Sigmoid colon (tissue), 7 donors: ENCODE results near the gene ALPP. TPM values are rescaled to one million over a fixed set of nuclear protein-coding genes. Genes with fewer than 3 reads are reported as not detected.
"Not testable (repeated sequence)": the region's sequence is repeated elsewhere in the genome, so short reads cannot be mapped to it uniquely, and the experiment has no call there.

ENCODE experiments used
- DNase-seq: peaks from one replicate; pipeline ENCODE4 v3.0.0-alpha.2; 2019
- H3K27ac ChIP-seq, 4 donors: fragments of 200-600 bp; sonication (generic); one replicate each; pipeline ENCODE4 v1.5.1; 2016 to 2019; ENCODE audit warnings: mild to moderate bottlenecking in 1 of 4
- H3K27me3 ChIP-seq, 3 donors: fragments of 200-600 bp; sonication (generic); one replicate each; pipeline ENCODE4 v1.5.1; 2019; ENCODE audit warnings: mild to moderate bottlenecking in 1 of 3
- H3K36me3 ChIP-seq, 4 donors: fragments of 200-600 bp; sonication (generic); one replicate each; pipeline ENCODE4 v1.5.1; 2016 to 2019
- H3K4me1 ChIP-seq, 4 donors: fragments of 200-600 bp; sonication (generic); one replicate each; pipeline ENCODE4 v1.5.1; 2017 to 2019
- H3K4me3 ChIP-seq, 4 donors: fragments of 200-600 bp; sonication (generic); one replicate each; pipeline ENCODE4 v1.5.1; 2017 to 2019; ENCODE audit warnings: mild to moderate bottlenecking in 2 of 4, moderate library complexity in 1 of 4
- H3K9me3 ChIP-seq, 4 donors: fragments of 200-600 bp in 3 of 4; sonication (generic) in 3 of 4; one replicate each; pipeline versions ENCODE4 v1.5.1 to v1.6.1; 2013 to 2019
- CTCF ChIP-seq, 4 experiments: fragments of 450-650 bp in 3 of 4; fragments of 200-600 bp in 1 of 4; IDR thresholded peaks; one replicate each; pipeline ENCODE4 v1.5.1; 2016 to 2019; ENCODE audit warnings: antibody characterized with exemption in 4 of 4, mild to moderate bottlenecking in 3 of 4, moderate library complexity in 2 of 4
- EP300 ChIP-seq, 4 donors: sonication (generic); formaldehyde crosslinking; IDR thresholded peaks; one replicate each; pipeline ENCODE4 v1.6.1; 2017; ENCODE audit warnings: antibody characterized with exemption in 4 of 4
- POLR2A ChIP-seq, 2 donors: fragments of 450-650 bp; IDR thresholded peaks; one replicate each; pipeline ENCODE4 v1.6.1; 2016; ENCODE audit warnings: antibody characterized with exemption in 2 of 2, mild to moderate bottlenecking in 2 of 2, moderate library complexity in 2 of 2
- POLR2AphosphoS5 ChIP-seq, 4 donors: sonication (generic); formaldehyde crosslinking; IDR thresholded peaks; one replicate each; pipeline ENCODE4 v1.6.1; 2017; ENCODE audit warnings: antibody characterized with exemption in 4 of 4
- WGBS, 2 donors: extraction: QIAGEN DNeasy Blood & Tissue Kit; methylation state at CpG; one replicate each; pipeline ENCODE4 v1.1.7; 2013; 5-methylcytosine and 5-hydroxymethylcytosine counted together
- intact Hi-C: fragments of 100-400 bp; cut with DNase I; formaldehyde crosslinking; loops from one replicate; pipeline ENCODE4 v1.15.1; 2023
- polyA plus RNA-seq, 3 donors: library from polyadenylated mRNA; stranded (reverse); fragments of 200-250 nt; gene quantifications; one replicate each; pipeline ENCODE4 v1.2.3, GENCODE V29; 2013
- total RNA-seq, 4 donors: library from RNA; depleted of rRNA; stranded (reverse); fragments of >200 nt; gene quantifications; one replicate each; pipeline ENCODE4 v1.1.0, GENCODE V29; 2016
- donor health status: healthy with polysubstance abuse.
- donor health status: Bipolar disorder and iron deficiency.
- donor health status: healthy.

ALPP gene
- total and polyA plus RNA-seq, 7 donors, result 0.03 TPM; not detected in 6

GRCh38 chr2:232406556-232407310, 28.2 kb downstream of the ALPP start, which contains the start of gene ALPG:
Gene ALPG (plus strand): TSS chr2:232406844. CDS start chr2:232406895, 51 bp downstream.
- intact Hi-C loops, result no loop called here
- H3K27ac ChIP-seq, result no peak within 1 kb of the TSS
- no peaks in the 10 kb centered on the region for H3K36me3 ChIP-seq
- H3K4me3 ChIP-seq, result no peak within 1 kb of the TSS
- DNase-seq, result peak; percentile 57
- H3K9me3 ChIP-seq, result no peaks in the 10 kb centered on the region
- H3K4me1 ChIP-seq, result no peaks in the 10 kb centered on the region
- 87 to 92% methylated on average over 17 of the region's 17 CpGs for WGBS, 2 donors
- peaks cover 0 to 13% (median 0%) of the 10 kb centered on the region in 3 donors for H3K27me3 ChIP-seq
- TF ChIP-seq POLR2A (IDR thresholded peaks at IDR 0.05) (no peak), POLR2AphosphoS5 (IDR thresholded peaks at IDR 0.05) (no peak), CTCF (IDR thresholded peaks at IDR 0.05) (no peak), EP300 (IDR thresholded peaks at IDR 0.05) (no peak)

GRCh38 chr2:232407428-232408150, 29.0 kb downstream of the ALPP start:
- peaks cover 0 to 13% (median 0%) of the 10 kb centered on the region in 3 donors for H3K27me3 ChIP-seq
- intact Hi-C loops, H3K4me3 ChIP-seq, H3K27ac ChIP-seq, H3K36me3 ChIP-seq, H3K9me3 ChIP-seq, H3K4me1 ChIP-seq: not testable (repeated sequence)
- WGBS, 2 donors, result 92 to 93% methylated on average over 30 of the region's 30 CpGs
- peak; percentile 53 for DNase-seq

DNA sequence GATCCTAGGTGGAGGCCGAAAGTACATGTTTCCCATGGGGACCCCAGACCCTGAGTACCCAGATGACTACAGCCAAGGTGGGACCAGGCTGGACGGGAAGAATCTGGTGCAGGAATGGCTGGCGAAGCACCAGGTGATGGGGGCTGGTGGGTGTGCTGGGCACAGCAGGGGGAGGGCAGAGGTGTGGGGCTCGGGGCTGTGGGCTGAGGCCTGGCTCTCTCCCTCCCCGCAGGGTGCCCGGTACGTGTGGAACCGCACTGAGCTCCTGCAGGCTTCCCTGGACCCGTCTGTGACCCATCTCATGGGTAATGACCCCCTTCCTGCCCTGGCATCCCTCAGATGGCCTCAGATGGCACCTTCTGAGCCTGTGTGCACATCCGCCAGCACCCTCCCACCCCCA, 29.7 kb downstream of the ALPP start:
- H3K4me1 ChIP-seq, H3K9me3 ChIP-seq, H3K36me3 ChIP-seq, intact Hi-C loops, H3K27ac ChIP-seq, H3K4me3 ChIP-seq: not testable (repeated sequence)
- 90 to 92% methylated on average over 10 of the region's 10 CpGs for WGBS, 2 donors
- DNase-seq, result peak; percentile 25
- H3K27me3 ChIP-seq, result peaks cover 0 to 13% (median 0%) of the 10 kb centered on the region in 3 donors

- H3K4me1 ChIP-seq, H3K4me3 ChIP-seq, intact Hi-C loops, H3K9me3 ChIP-seq, H3K36me3 ChIP-seq, DNase-seq, H3K27ac ChIP-seq: not testable (repeated sequence)
- H3K27me3 ChIP-seq, result peaks cover 0 to 13% (median 0%) of the 10 kb centered on the region in 3 donors
- 71 to 83% methylated on average over 40 of the region's 40 CpGs for WGBS, 2 donors
Observed at GRCh38 chr2:232409617-232410016, 31.1 kb downstream of the ALPP start.

DNA sequence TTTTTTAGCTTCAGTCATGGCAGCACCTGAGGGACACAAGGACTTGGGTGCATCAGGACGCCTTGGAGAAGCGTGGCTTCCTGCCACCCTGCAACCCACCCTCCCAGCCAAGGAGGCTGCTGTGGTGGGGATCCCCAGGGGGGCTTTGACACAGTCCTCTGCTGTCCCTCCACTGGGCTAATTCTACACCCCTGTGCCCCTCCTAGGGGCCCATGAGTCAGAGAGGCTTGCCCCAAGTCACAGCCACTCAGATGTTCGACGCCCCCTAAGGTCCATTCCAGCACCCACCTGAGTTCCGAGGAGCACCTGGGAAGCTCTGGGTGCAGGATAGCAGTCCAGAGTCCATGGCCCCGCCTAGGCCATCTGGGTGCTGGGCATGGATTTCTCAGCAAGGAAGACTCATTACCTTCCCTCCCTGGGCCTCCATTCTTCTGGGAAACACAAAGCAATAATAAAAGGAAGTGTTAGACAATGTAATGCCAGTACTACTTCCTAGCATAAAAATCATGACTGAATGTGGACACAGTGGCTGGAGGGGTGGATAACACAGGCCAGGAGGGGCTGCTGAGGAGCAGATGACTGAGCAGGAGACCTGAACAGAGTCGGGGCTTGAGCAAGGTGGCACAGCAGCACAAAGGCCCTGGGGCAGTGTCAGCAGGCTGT, 31.8 kb downstream of the ALPP start:
- Histone ChIP-seq H3K36me3 (no peaks in the 10 kb centered on the region), H3K9me3 (no peaks in the 10 kb centered on the region), H3K4me3 (no peak overlapping the region), H3K4me1 (no peaks in the 10 kb centered on the region), H3K27me3 (peaks cover 0 to 16% (median 0%) of the 10 kb centered on the region in 3 donors), H3K27ac (no peak overlapping the region)
- no peak for TF ChIP-seq POLR2A (IDR thresholded peaks at IDR 0.05)
- no peak for TF ChIP-seq CTCF (IDR thresholded peaks at IDR 0.05)
- no peak for TF ChIP-seq POLR2AphosphoS5 (IDR thresholded peaks at IDR 0.05)
- TF ChIP-seq EP300 (IDR thresholded peaks at IDR 0.05), result no peak
- DNase-seq, result no peak
- intact Hi-C loops, result no loop called here
- 44 to 76% methylated on average over 7 of the region's 7 CpGs for WGBS, 2 donors
